Activated naive CD8-positive, alpha-beta T cell treated with anti-CD3 and anti-CD28 coated beads, Interleukin-2, amount 10 ng/mL, durations not matched to agents 7 days and 5 days (primary cell): ENCODE data around the gene CHTF8. TPM values are rescaled to one million over a fixed set of nuclear protein-coding genes. Genes with fewer than 3 reads are reported as not detected.
A peak's percentile ranks its signal among the peaks of the same experiment; 100 is the strongest.

ENCODE experiments used
- ATAC-seq: fragments of 150-1000 bp; cut with Tn5 transposase; one replicate; pipeline ENCODE4 v1.10.0; 2021; ENCODE audit warnings: low read depth, moderate library complexity
- POLR2A ChIA-PET: fragments of 350-600 bp; sonication (Branson Sonifier 250); formaldehyde crosslinking; loops from one replicate; lab custom pipeline; 2021; ENCODE audit warnings: antibody characterized with exemption; lab: Charles Lee
- DNase-seq: peaks from one replicate; pipeline ENCODE4 v3.0.0; 2021
- H3K27ac Mint-ChIP-seq: one replicate; pipeline ENCODE4 v1.8.0; 2022; ENCODE audit warnings: mild to moderate bottlenecking, mixed read lengths
- H3K27me3 Mint-ChIP-seq: one replicate; pipeline ENCODE4 v1.8.0; 2022; ENCODE audit warnings: mild to moderate bottlenecking, moderate library complexity, mixed read lengths
- H3K36me3 Mint-ChIP-seq: one replicate; pipeline ENCODE4 v1.8.0; 2021; ENCODE audit warnings: mild to moderate bottlenecking, mixed read lengths
- H3K4me1 Mint-ChIP-seq: one replicate; pipeline ENCODE4 v1.8.0; 2021; ENCODE audit warnings: mixed read lengths
- H3K4me3 Mint-ChIP-seq: one replicate; pipeline ENCODE4 v1.8.0; 2022; ENCODE audit warnings: mild to moderate bottlenecking, moderate library complexity, mixed read lengths
- H3K9me3 Mint-ChIP-seq: one replicate; pipeline ENCODE4 v1.8.0; 2021; ENCODE audit warnings: mixed read lengths
- total RNA-seq, 2 experiments: library from RNA; stranded (reverse); gene quantifications; one replicate each; pipeline ENCODE4 v1.2.3, GENCODE V29; 2021

CHTF8 gene, protein sequence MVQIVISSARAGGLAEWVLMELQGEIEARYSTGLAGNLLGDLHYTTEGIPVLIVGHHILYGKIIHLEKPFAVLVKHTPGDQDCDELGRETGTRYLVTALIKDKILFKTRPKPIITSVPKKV
- total RNA-seq, result 100 to 1,000 TPM; 126 to 132 TPM

- no peaks in the 10 kb centered on the region for H3K9me3 Mint-ChIP-seq
- H3K4me3 Mint-ChIP-seq, result peak within 1 kb of the TSS; percentile 96
- peak; percentile 91 for ATAC-seq
- H3K27me3 Mint-ChIP-seq, result no peaks in the 10 kb centered on the region
- peak within 1 kb of the TSS; percentile 90 for H3K27ac Mint-ChIP-seq
- POLR2A ChIA-PET, result interaction anchor here (0.6 to 2.5 kb wide), 9 partner anchors 8 to 288 kb away, joined by 3 to 8 read pairs (median 4); partner anchors contain the start of genes COG8, NIP7, PDF and SNTB2
- peak; percentile 92 for DNase-seq
- H3K36me3 Mint-ChIP-seq, result peaks cover 8% of the 10 kb centered on the region
- peaks cover 36% of the 10 kb centered on the region for H3K4me1 Mint-ChIP-seq
Measured at GRCh38 chr16:69132424-69133252, at the start of gene CHTF8, which contains the start of gene UTP4. Gene CHTF8, minus strand, starts transcription at chr16:69132588. Its CDS starts 11,130 bp downstream, at chr16:69121458. Gene UTP4, plus strand, starts transcription at chr16:69132649. Its CDS starts 811 bp downstream, at chr16:69133460.

DNA sequence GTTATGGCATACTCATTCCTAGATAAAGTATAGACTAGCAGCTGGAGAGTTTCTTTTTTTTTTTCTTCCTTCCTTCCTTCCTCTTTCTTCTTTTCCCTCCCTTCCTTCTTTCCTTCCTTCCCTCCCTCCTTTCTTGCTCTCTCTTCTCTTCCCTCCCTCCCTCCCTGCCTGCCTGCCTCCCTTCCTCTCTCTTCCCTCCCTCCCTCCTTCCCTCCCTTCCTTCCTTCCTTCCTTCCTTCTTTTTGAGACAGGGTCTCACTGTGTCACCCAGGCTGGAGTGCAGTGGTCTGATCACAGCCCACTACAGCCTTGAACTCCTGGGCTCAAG, 47.6 kb upstream of the CHTF8 start:
- Mint-ChIP-seq H3K27me3 (no peaks in the 10 kb centered on the region), H3K27ac (no peak overlapping the region), H3K4me1 (peaks cover 10% of the 10 kb centered on the region), H3K36me3 (peaks cover 1% of the 10 kb centered on the region), H3K9me3 (no peaks in the 10 kb centered on the region), H3K4me3 (no peak overlapping the region)
- ATAC-seq (no peak), DNase-seq (no peak)
- POLR2A ChIA-PET, result no interaction called here

- Mint-ChIP-seq H3K27ac (no peak overlapping the region), H3K27me3 (no peaks in the 10 kb centered on the region), H3K9me3 (no peaks in the 10 kb centered on the region), H3K4me1 (peaks cover 8% of the 10 kb centered on the region), H3K4me3 (no peak overlapping the region), H3K36me3 (peaks cover 1% of the 10 kb centered on the region)
- POLR2A ChIA-PET, result no interaction called here
- ATAC-seq, result no peak
- DNase-seq, result no peak
Measured at GRCh38 chr16:69179328-69180010, 47.1 kb upstream of the CHTF8 start.

DNA sequence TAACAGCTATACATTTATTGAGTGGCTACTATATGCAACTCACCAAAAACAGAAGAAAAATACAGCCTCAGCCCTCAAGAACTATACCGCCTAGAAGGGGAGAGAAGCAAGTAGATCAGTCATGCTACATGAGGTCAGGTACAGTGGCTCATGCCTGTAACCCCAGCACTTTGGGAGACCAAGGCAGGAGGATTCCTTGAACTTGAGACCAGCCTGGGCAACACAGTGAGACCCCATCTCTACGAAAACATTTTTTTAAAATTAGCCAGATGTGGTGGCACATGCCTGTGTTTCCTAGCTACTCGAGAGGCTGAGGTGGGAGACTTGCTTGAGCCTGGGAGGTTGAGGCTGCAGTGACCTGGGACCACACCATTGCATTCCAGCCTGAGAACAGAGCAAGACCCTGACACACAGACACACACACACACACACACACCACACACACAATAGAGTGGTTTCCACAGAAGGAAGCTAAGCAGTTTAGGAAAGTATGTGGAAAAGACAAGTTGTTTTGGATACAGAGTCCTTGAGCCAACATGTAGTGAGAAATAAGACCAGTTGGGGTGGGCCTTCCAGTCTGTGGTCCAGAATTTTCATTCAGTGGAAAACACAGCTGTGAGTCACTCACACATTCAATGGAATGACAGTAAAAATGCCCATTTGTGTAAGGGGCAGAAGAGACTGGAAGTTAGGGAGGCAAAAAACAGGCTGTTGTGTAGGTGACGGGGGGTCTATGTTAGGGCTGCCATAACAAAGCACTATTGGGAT, 43.8 kb upstream of the CHTF8 start:
- no peak overlapping the region for H3K4me3 Mint-ChIP-seq
- no peaks in the 10 kb centered on the region for H3K27me3 Mint-ChIP-seq
- POLR2A ChIA-PET, result interaction anchor here (0.6 kb wide), 1 partner anchor 15 kb away, joined by 3 read pairs; no protein-coding TSS in a partner anchor
- peaks cover 10% of the 10 kb centered on the region for H3K36me3 Mint-ChIP-seq
- no peak for ATAC-seq
- no peak for DNase-seq
- H3K9me3 Mint-ChIP-seq, result no peaks in the 10 kb centered on the region
- H3K27ac Mint-ChIP-seq, result no peak overlapping the region
- H3K4me1 Mint-ChIP-seq, result peaks cover 10% of the 10 kb centered on the region

DNA sequence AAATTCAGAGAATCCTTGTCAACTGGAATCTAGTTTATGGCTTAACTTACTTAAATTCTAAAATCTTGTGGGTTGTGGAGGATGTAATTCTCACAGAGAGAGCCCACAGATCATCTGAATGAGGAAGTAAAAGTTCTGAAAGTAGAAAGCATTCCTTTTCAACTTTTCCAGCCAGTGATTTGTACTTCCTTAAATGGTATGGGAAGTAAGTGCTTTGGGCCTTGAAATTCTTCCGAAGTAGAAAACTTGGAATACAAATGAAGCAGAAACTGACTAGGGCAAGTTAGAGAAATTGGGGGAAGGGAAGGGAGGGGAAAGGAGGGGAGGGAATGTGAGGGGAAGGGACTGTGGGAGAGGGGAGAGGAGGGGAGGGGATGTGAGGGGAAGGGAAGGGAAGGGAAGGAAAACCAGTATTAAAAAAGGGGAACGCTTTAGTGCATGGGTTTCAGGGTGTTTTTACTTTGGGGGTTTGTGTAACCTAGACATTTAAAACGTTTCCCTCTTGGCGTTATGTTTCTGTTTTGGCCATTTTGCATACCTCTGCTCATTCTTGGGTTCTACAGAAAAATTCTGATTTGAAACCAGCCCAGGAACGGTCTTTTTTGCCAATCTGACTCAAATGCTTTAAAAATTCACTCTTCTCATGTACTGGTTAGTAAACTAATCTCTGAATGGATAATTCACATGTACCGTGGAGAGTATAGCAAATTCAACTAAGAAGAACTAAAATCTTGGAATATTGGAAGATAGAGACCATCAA, 39.1 kb upstream of the CHTF8 start:
- ATAC-seq (no peak), DNase-seq (no peak)
- no peak overlapping the region for H3K4me3 Mint-ChIP-seq
- no peak overlapping the region for H3K27ac Mint-ChIP-seq
- H3K27me3 Mint-ChIP-seq, result no peaks in the 10 kb centered on the region
- peaks cover 22% of the 10 kb centered on the region for H3K36me3 Mint-ChIP-seq
- no peaks in the 10 kb centered on the region for H3K9me3 Mint-ChIP-seq
- H3K4me1 Mint-ChIP-seq, result peaks cover 17% of the 10 kb centered on the region
- POLR2A ChIA-PET, result no interaction called here

DNA sequence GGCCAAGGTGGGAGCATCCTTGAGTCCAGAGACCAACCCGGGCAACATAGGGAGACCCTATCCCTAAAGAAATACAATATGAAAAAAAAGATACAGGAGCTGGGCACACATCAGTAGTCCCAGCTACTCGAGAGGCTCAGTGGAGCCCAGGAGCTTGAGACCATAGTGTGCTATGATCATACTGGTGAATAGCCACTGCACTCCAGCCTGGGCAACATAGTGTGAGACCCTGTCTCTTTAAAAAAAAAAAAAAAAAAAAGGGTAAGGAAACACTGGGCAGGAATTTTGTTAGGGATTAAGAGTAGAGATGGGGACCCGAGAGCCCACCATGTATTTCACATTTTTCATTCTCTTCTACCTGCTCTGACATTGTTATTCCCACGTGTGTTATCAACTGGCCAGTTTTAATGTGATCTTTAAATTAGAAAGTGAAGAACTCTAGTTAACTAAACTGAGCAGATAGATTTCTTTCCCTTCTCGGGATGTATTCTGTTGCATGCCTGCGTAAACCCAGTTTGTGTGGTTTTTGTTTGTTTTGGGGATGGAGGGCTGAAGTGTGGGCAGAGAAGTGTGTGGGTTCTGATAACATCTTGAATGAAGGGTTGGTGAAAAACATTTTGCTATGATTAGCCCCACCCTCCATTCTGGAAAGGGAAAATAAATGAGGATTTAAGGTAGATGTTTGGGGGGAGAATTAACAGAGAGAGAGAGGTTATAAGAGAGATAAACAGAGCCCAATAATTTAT, 37.4 kb upstream of the CHTF8 start:
- Mint-ChIP-seq H3K9me3 (no peaks in the 10 kb centered on the region), H3K36me3 (peaks cover 28% of the 10 kb centered on the region), H3K4me1 (peaks cover 26% of the 10 kb centered on the region), H3K27me3 (no peaks in the 10 kb centered on the region), H3K27ac (no peak overlapping the region), H3K4me3 (no peak overlapping the region)
- no peak for DNase-seq
- POLR2A ChIA-PET, result interaction anchor here (1.1 kb wide), 1 partner anchor 17 kb away, joined by 3 read pairs; no protein-coding TSS in a partner anchor
- ATAC-seq, result no peak

DNA sequence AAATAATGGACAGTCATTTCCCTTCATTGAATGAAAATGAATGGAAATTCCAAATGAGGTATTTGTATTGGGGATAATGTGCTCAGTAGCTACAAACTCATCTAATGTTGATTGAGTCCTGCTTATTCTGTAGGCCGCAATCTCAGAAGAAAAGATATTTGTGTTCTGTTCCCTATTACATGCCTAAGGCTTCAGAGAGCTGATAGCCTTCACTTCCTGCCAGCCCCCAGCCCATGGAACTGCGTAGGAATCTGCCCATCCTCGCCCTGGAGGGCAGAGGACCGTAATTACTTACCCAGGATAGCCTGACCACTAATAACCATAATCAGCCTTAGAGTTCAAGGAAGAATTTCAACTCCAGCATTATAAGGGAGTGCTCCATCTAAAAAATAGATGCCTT, 36.7 kb upstream of the CHTF8 start:
- no peak for DNase-seq
- Mint-ChIP-seq H3K9me3 (no peaks in the 10 kb centered on the region), H3K27me3 (no peaks in the 10 kb centered on the region), H3K4me1 (peaks cover 26% of the 10 kb centered on the region), H3K27ac (no peak overlapping the region), H3K36me3 (peaks cover 29% of the 10 kb centered on the region), H3K4me3 (no peak overlapping the region)
- POLR2A ChIA-PET, result interaction anchor here (1.1 kb wide), 1 partner anchor 17 kb away, joined by 3 read pairs; no protein-coding TSS in a partner anchor
- no peak for ATAC-seq

- peaks cover 30% of the 10 kb centered on the region for H3K36me3 Mint-ChIP-seq
- ATAC-seq (no peak), DNase-seq (no peak)
- no peaks in the 10 kb centered on the region for H3K9me3 Mint-ChIP-seq
- POLR2A ChIA-PET, result interaction anchor here (1.5 to 2.7 kb wide), 2 partner anchors 10 to 20 kb away, joined by 3 to 24 read pairs; partner anchors contain the start of gene SNTB2
- H3K4me3 Mint-ChIP-seq, result peak overlapping the region; percentile 8
- peak overlapping the region; percentile 78 for H3K27ac Mint-ChIP-seq
- no peaks in the 10 kb centered on the region for H3K27me3 Mint-ChIP-seq
- peaks cover 20% of the 10 kb centered on the region for H3K4me1 Mint-ChIP-seq
Measured at GRCh38 chr16:69166946-69167930, 34.9 kb upstream of the CHTF8 start.

DNA sequence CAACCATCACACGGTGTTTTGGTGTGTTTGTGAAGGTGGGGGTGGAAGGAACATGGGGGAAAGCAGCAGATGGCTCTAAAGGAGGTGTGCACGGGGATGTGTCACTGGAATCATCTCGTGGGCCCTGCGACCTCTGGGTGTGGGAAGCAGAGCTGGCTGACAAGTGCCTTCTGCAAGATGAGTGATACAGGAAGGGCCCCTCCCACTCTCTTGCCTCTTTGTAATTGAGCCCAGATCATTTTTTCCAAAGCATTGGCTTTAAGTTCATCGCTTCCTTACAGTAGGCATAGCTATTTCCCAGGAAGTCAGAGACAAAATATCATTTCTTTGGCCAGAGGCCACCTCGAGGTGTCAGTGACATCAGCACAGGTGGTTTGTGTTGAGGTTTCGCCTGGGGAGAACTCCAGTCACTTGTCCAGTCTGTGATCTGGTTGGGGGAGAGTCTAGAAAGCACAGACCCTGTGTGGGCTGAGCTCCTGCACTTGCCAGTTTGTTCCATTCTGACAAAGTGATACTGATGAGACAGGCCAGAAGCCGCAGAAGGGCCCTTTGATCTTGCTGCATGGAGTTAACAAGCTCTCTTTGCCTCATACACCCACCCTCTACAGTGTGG, 33.9 kb upstream of the CHTF8 start:
- Mint-ChIP-seq H3K4me1 (peaks cover 20% of the 10 kb centered on the region), H3K36me3 (peaks cover 29% of the 10 kb centered on the region), H3K27me3 (no peaks in the 10 kb centered on the region), H3K4me3 (peak overlapping the region; percentile 8), H3K9me3 (no peaks in the 10 kb centered on the region), H3K27ac (peak overlapping the region; percentile 78)
- DNase-seq, result peak; percentile 39
- POLR2A ChIA-PET, result interaction anchor here (1.5 to 2.7 kb wide), 2 partner anchors 9 to 21 kb away, joined by 3 to 24 read pairs; partner anchors contain the start of gene SNTB2
- ATAC-seq, result peak; percentile 93

GRCh38 chr16:69165584-69165983, 33.2 kb upstream of the CHTF8 start:
- H3K36me3 Mint-ChIP-seq, result peaks cover 31% of the 10 kb centered on the region
- H3K27me3 Mint-ChIP-seq, result no peaks in the 10 kb centered on the region
- H3K9me3 Mint-ChIP-seq, result no peaks in the 10 kb centered on the region
- H3K4me1 Mint-ChIP-seq, result peaks cover 18% of the 10 kb centered on the region
- ATAC-seq (no peak), DNase-seq (no peak)
- no peak overlapping the region for H3K4me3 Mint-ChIP-seq
- POLR2A ChIA-PET, result interaction anchor here (0.6 to 2.7 kb wide), 3 partner anchors 9 to 627 kb away, joined by 3 to 24 read pairs (median 4); partner anchors contain the start of gene SNTB2
- peak overlapping the region; percentile 78 for H3K27ac Mint-ChIP-seq
